WERI-Rb-1 (cell line): ENCODE data around the gene IRS1.
A peak's percentile ranks its signal among the peaks of the same experiment; 100 is the strongest.

Experiments used
- DNase-seq: peaks from one replicate; pipeline ENCODE4 v3.0.0-alpha.2; 2020
- H3K27ac ChIP-seq: fragments of 250-450 bp; sonication (Bioruptor Pico); 2 replicates; pipeline ENCODE4 v1.5.1; 2020; ENCODE audit warnings: mild to moderate bottlenecking, moderate library complexity
- H3K27me3 ChIP-seq: fragments of 250-450 bp; sonication (Bioruptor Pico); 2 replicates; pipeline ENCODE4 v1.5.1; 2021; ENCODE audit warnings: mild to moderate bottlenecking, low read depth, moderate library complexity; ENCODE audit not compliant: insufficient read depth, severe bottlenecking
- H3K36me3 ChIP-seq: fragments of 250-450 bp; sonication (Bioruptor Pico); 2 replicates; pipeline ENCODE4 v1.5.1; 2020; ENCODE audit warnings: mild to moderate bottlenecking, moderate library complexity
- H3K4me3 ChIP-seq: 2 replicates; pipeline ENCODE4 v1.5.1; 2011; ENCODE audit warnings: low read depth, mild to moderate bottlenecking, control low read depth, low read length
- H3K9me3 ChIP-seq: fragments of 250-450 bp; sonication (Bioruptor Pico); 2 replicates; pipeline ENCODE4 v1.5.1; 2021; ENCODE audit warnings: mild to moderate bottlenecking, moderate library complexity; ENCODE audit not compliant: severe bottlenecking
- CTCF ChIP-seq: IDR thresholded peaks from 2 replicates; pipeline ENCODE4 v1.5.1; 2011; ENCODE audit warnings: low read depth, mild to moderate bottlenecking, control low read depth, inconsistent platforms, low read length

Gene IRS1

GRCh38 chr2:226793646-226794045, 6.0 kb downstream of the IRS1 start:
- no peaks in the 10 kb centered on the region for H3K36me3 ChIP-seq
- no peak overlapping the region for H3K27ac ChIP-seq
- DNase-seq: no peak
- H3K9me3 ChIP-seq: no peaks in the 10 kb centered on the region
- H3K4me3 ChIP-seq: no peak overlapping the region
- no peak for TF ChIP-seq CTCF
- no peaks in the 10 kb centered on the region for H3K27me3 ChIP-seq

- no peak for DNase-seq
- H3K27ac ChIP-seq: peak overlapping the region; percentile 79
- no peaks in the 10 kb centered on the region for H3K9me3 ChIP-seq
- no peaks in the 10 kb centered on the region for H3K36me3 ChIP-seq
- no peaks in the 10 kb centered on the region for H3K27me3 ChIP-seq
- TF ChIP-seq CTCF: no peak
- H3K4me3 ChIP-seq: peak overlapping the region; percentile 50
These were observed 7.3 kb downstream of the IRS1 start for GRCh38 chr2:226792155-226792881.

DNA sequence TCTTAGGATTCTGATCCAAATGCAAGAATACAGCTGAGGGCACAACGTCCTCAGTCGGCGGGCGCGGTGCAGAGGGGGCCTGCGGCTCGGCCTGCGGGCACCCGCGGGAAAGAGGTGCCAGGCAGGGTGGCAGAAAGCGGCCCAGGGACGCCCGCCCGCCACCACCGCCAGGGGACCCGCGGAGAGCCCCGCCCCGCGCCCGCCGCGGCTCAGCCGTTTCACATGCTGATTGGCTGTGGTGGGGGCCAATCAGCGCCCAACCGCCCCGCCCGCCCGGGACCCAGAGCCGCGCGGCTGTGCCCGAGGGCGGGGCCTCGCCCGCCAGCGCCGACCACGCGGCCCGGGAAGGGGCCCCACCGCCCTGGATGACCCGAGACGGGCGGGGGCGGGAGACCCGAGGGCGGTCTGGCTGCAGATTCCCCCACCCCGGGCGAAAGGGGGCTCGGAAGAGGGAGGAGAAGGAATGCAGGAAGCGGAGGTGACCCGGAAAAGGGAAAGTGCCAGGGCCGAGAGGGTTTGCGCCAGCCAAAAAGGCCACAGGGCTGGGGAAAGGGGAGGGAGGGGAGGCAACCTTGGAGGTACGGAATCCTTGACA, 8.0 kb downstream of the IRS1 start:
- Histone ChIP-seq H3K27ac (peak overlapping the region; percentile 79), H3K9me3 (no peaks in the 10 kb centered on the region), H3K36me3 (no peaks in the 10 kb centered on the region), H3K4me3 (peak overlapping the region; percentile 68), H3K27me3 (no peaks in the 10 kb centered on the region)
- TF ChIP-seq CTCF: peak; percentile 33; the same call in 1 of the 2 replicates
- peak; percentile 88 for DNase-seq

DNA sequence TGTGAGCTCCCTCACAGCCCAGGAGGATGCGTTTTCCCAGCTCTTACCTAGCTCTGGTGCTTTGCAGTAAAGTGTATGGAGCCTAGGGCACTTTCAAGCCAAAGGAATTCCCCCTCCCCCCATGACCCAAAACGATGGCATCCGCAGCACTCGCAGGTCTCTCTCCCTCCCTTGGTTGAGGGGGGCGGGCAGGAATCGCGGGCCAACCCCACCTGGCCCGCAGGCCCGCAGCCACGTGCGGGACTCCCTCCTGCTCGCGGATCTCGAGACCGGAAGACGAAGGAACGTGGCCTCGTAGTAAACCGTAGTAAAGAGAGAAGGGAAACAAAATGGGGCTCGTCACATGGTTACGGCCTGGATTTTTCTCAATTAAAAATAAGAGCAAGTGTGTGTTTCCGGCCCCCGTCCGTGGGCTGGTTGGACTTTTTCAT, 8.5 kb downstream of the IRS1 start:
- Histone ChIP-seq H3K4me3 (peak overlapping the region; percentile 68), H3K36me3 (no peaks in the 10 kb centered on the region), H3K27me3 (no peaks in the 10 kb centered on the region), H3K9me3 (no peaks in the 10 kb centered on the region), H3K27ac (peak overlapping the region; percentile 79)
- peak; percentile 38 for DNase-seq
- no peak for TF ChIP-seq CTCF

DNA sequence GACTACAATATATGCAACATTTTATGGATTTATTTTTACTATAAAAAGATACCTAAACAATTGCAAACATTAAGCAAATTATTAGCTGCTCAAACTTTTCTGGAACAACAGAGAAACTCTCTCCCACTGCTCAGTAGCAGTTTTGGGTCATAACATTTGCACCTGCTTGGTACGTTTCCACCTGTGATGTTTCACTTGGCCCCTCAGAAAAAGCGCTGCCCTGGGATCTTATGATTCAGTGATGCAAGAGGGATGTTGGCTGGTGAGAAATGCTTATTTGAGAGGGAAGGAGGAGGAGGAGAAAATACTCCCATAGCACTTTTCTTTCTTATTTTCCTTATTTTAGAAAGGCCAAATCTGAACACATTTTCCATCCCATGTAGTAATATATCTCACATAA, 9.2 kb downstream of the IRS1 start:
- no peak for TF ChIP-seq CTCF
- no peak overlapping the region for H3K4me3 ChIP-seq
- no peaks in the 10 kb centered on the region for H3K27me3 ChIP-seq
- H3K27ac ChIP-seq: no peak overlapping the region
- H3K36me3 ChIP-seq: no peaks in the 10 kb centered on the region
- no peak for DNase-seq
- H3K9me3 ChIP-seq: no peaks in the 10 kb centered on the region

DNA sequence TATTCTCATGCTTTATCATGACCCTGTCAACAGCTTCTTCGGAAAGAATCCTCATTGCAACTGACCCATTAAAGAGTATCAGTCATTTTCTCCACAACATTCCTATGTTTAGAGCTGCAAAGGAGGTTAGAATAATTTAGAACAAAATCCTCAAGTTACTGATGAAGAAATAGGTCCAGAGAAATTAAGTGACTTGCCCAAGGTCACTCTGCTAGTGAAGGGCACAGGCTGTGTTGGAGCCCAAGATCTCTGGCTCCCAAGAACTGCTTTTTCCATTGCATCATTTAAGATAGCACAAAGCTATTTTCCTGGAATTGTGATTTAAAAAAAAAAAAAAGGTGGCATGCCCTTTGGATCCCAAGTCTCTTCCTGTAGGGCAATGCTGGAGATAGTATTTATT, 9.6 kb downstream of the IRS1 start:
- DNase-seq: no peak
- no peak for TF ChIP-seq CTCF
- Histone ChIP-seq H3K9me3 (no peaks in the 10 kb centered on the region), H3K36me3 (no peaks in the 10 kb centered on the region), H3K27me3 (no peaks in the 10 kb centered on the region), H3K4me3 (no peak overlapping the region), H3K27ac (no peak overlapping the region)
